HG02943 (cell line): ENCODE data around the gene PRICKLE2.

Experiments used
- ATAC-seq: cut with Tn5 transposase; IDR thresholded peaks from one replicate; pipeline ENCODE4 v1.9.1; 2021; ENCODE audit warnings: mild to moderate bottlenecking, low read depth, moderate library complexity; ENCODE audit not compliant: unreplicated experiment

PRICKLE2 gene

GRCh38 chr3:64141476-64141875 is 83.8 kb downstream of the PRICKLE2 start:
- ATAC-seq: no peak

GRCh38 chr3:64140651-64141050 is 84.6 kb downstream of the PRICKLE2 start:
- no peak for ATAC-seq

- ATAC-seq: no peak
Measured at GRCh38 chr3:64138656-64139375, 86.5 kb downstream of the PRICKLE2 start.

- no peak for ATAC-seq
Measured at GRCh38 chr3:64138046-64138445, 87.2 kb downstream of the PRICKLE2 start.

- no peak for ATAC-seq
Measured at GRCh38 chr3:64134882-64135281, 90.4 kb downstream of the PRICKLE2 start.

GRCh38 chr3:64133987-64134386 is 91.3 kb downstream of the PRICKLE2 start:
- no peak for ATAC-seq

- no peak for ATAC-seq
Measured at GRCh38 chr3:64133272-64133671, 92.0 kb downstream of the PRICKLE2 start.

- no peak for ATAC-seq
Measured at GRCh38 chr3:64131725-64132469, 93.4 kb downstream of the PRICKLE2 start.

GRCh38 chr3:64130436-64130835 is 94.8 kb downstream of the PRICKLE2 start:
- ATAC-seq: no peak

GRCh38 chr3:64129581-64129980 is 95.7 kb downstream of the PRICKLE2 start:
- ATAC-seq: no peak

GRCh38 chr3:64129106-64129505 is 96.2 kb downstream of the PRICKLE2 start:
- ATAC-seq: no peak

- ATAC-seq: no peak
Measured at GRCh38 chr3:64125561-64125960, 99.7 kb downstream of the PRICKLE2 start.

- no peak for ATAC-seq
Measured at GRCh38 chr3:64123931-64124330, 101.3 kb downstream of the PRICKLE2 start.

GRCh38 chr3:64122476-64122875 is 102.8 kb downstream of the PRICKLE2 start:
- no peak for ATAC-seq

- ATAC-seq: no peak
Measured at GRCh38 chr3:64121750-64122311, 103.4 kb downstream of the PRICKLE2 start.

- no peak for ATAC-seq
Measured at GRCh38 chr3:64120876-64121275, 104.4 kb downstream of the PRICKLE2 start.

GRCh38 chr3:64117483-64117882 is 107.8 kb downstream of the PRICKLE2 start:
- ATAC-seq: no peak

GRCh38 chr3:64114651-64115050 is 110.6 kb downstream of the PRICKLE2 start:
- no peak for ATAC-seq

- no peak for ATAC-seq
Measured at GRCh38 chr3:64111872-64112271, 113.4 kb downstream of the PRICKLE2 start.

- no peak for ATAC-seq
Measured at GRCh38 chr3:64111083-64111482, 114.2 kb downstream of the PRICKLE2 start.

- ATAC-seq: no peak
Measured at GRCh38 chr3:64110071-64110470, 115.2 kb downstream of the PRICKLE2 start.

GRCh38 chr3:64109438-64109837 is 115.8 kb downstream of the PRICKLE2 start:
- ATAC-seq: no peak
